CD4-positive, alpha-beta T cell treated with Interleukin-17A for 4 hours (primary cell): Measurements from ENCODE around the gene TEX101.

Source experiments
- DNase-seq: peaks from one replicate; pipeline ENCODE4 v3.0.0-alpha.2; 2020; ENCODE audit warnings: mixed read lengths

The TEX101 gene

DNA sequence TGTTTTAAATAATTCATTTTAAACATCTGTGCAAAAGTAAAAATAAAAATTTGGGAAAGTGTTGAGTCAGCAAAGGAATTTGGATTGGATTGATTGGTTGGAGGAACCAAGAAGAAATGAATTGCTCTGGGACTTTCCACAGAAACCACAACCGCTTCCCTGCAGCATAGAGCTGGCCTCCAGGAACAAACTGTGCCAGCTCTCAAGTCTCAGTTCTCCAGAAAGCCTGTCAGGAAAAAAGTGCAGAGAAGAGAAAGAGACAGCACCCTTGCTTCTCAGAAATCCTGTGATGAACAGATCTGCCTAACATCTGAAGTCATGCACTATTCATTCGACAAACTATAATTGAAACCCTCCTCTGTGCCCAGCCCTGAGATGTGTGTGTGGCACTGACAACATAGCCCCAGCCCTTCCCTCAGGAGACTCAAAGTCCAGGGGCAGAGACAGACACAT lies 35.9 kb downstream of the TEX101 start:
- DNase-seq: no peak

GRCh38 chr19:43452582-43452981 lies 37.9 kb downstream of the TEX101 start:
- DNase-seq: no peak

DNA sequence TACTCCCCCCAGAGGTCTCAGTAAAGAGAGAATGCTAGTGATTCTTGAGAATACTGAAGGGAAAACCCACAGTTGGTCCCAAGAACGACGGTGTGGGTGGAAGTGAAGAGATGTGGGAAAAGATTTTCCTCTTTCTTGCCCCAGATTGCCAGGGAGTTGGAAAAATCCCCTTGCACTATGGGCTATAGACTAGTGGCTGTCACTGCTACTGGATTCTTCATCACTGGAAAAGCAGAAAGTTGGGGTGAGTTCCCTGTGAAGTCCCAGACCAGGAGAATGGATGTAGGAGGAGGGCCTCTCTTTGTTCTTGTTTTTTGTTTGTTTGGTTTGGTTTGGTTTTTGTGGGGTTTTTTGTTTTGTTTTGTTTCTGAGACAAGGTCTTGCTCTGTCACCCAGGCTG lies 39.3 kb downstream of the TEX101 start:
- no peak for DNase-seq

DNA sequence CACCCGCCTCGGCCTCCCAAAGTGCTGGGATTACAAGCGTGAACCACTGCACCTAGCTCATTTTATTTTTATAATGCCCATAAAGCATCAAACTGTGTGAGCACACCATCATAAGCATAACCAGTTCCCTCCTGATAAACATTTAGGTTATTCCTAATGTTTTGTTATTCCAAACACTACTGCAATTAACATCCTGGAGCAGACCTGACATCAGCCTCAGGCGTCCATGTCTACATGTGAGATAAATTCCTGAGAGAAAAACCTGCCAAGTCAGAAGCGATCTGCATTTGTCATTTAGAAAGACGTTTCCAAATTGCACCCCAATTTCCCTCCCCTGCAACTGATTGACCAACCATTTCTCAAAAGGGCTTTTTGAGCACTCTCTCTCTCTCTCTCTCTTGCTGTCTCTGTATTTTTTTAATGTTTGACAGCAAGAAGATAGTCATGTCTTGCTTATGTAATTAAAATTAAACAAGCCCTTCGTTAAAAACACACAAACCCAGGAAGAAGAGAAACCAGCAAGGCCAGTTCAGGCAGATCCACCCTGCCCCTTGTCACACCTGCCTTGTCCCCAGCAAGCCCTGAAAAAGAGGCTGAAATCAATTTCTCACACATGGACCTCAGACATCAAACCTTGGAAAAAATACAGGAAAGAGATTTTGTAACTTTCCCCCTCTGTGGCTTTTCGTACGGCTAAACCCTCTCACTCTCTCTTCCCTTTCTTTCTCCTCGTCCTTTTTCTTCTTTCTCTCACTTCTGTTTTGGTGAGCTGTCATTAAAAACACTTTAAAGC lies 40.8 kb downstream of the TEX101 start:
- no peak for DNase-seq

DNA sequence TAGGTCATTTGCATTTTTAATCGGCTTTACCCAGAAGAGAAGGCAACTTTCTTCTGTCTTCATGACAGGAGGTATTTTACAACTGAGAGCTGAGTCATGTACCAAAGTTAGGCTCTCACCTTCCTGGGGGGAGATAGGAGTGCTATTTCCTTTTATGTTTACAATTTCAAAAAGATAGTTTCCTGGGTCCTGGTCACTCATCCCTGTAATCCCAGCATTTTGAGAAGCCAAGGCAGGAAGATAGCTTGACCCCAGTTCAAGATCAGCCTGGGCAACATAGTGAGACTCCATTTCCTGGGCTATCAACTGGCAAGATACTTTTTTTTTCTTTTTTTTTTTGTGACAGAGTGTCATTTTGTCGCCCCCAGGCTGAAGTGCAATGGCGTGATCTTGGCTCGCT lies 43.1 kb downstream of the TEX101 start:
- no peak for DNase-seq

GRCh38 chr19:43460362-43461016 lies 45.8 kb downstream of the TEX101 start:
- no peak for DNase-seq

DNA sequence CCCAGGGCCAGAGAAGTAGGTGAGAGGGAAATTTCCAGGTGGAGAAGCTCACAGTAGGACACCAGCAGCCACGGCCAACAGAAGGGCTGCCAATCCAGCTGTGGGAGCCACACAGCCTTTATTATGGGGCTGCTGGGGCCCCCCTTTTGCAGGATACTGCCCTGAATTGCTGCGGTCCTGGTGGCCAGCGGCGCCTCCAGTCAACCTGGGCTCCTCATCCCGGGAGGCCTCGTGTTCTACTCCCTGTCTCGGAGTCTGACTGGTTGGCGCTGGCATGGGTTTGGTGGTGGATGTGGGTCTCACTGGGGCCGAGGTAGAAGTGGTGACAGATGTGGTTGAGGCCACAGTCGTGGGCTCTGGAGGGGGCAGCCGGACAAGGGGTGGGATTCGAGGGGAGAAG lies 46.6 kb downstream of the TEX101 start:
- no peak for DNase-seq

DNA sequence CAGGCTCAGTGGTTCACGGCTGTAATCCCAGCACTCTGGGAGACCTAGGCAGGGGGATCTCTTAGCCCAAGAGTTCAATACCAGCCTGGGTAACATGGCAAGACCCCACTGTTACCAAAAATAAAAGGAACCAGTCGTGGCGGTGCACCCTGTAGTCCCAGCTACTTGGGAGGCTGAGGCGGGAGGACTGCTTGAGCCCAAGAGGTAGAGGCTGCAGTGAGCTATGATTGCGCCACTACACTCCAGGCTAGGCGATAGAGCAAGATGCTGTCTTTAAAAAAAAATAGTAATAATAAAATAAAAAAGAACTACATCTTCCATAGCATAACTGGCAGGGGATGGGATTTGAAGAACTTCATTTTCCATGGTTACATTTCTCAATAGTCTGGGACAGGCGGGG lies 47.7 kb downstream of the TEX101 start:
- DNase-seq: no peak

DNA sequence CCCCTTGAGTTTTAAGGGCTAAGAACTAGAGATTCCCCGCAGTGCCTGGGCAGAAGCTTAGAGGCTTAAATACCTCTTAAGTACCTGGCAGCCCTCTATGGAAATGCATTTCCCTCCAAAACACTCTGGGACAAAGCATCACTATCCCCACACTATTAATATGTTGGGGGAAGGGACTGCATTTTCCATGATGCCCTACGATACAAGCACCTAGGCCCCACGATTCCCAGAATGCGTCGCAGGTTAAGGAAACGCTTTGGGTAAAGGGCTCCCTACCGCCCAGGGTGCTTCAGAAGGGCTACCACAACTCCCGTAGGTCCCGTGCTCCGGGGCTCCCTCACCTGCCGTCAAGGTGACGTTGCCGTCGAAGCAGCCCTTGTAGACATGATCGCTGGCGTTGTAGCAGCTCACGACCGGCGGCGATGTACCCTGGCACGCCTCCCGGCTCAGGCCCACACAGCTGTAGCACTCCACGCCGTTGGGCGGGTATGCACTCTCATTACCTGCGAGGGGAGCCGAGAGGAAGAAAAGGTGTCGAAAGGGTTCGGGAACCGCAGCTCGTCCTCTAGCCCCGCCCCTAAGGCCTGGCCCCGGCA lies 48.2 kb downstream of the TEX101 start:
- DNase-seq: no peak

- peak; percentile 100 for DNase-seq
Observed at GRCh38 chr19:43463381-43464133, 48.9 kb downstream of the TEX101 start.

GRCh38 chr19:43464134-43464775 lies 49.6 kb downstream of the TEX101 start:
- DNase-seq: peak; percentile 86

DNA sequence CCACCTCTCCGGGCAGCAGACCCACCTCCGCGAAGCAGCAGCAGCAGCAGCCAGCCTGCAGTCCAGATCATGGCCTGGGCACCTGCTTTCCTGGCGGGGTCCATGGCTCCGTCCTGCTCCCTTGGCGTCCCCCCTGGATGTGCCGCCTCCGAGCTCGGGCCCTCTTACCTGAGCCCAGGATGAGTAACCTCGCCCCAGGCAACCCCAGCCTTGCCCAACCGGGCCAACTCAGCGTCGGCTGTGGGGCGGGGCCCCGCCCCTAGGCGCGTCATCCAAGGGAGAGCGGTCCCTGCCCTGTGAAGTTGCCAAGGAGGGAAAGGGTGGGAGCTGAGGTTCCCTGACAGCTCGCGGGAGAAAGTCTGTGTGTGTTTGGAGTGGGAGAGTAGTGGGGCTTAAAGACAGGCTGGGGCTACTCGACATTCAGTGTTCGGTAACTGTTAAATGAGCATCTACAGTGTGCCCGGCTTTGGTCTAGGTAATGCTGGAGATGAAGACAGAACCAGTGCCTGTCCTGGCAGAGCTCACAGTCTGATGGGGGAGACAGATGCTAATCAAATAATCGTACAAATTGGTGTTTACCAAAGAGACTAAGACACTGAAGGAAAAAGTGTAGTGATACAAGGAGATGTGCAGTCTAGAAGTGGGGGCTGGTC lies 50.9 kb downstream of the TEX101 start, which contains the start of gene LYPD3:
LYPD3 (minus strand) TSS at position 141 of the 653 bp plus-strand sequence; CDS start at position 104, 37 bp downstream.
- peak; percentile 46 for DNase-seq

DNA sequence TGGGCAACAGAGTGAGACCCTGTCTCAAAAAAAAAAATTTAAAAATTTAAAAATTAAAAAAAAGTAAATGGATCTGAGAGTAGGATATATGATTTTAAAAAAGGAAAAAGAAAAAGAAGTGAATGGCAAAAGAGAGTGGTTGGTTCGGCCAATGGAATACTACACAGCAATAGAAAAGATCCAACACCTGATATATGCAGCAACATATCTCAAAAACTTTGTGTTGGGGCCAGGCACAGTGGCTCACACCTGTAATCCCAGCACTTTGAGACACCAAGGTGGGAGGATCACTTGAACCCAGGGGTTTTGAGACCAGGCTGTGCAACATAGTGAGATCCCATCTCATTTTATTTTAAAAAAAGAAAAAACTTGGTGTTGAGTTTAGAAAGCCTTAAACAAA lies 52.1 kb downstream of the TEX101 start:
- no peak for DNase-seq

DNA sequence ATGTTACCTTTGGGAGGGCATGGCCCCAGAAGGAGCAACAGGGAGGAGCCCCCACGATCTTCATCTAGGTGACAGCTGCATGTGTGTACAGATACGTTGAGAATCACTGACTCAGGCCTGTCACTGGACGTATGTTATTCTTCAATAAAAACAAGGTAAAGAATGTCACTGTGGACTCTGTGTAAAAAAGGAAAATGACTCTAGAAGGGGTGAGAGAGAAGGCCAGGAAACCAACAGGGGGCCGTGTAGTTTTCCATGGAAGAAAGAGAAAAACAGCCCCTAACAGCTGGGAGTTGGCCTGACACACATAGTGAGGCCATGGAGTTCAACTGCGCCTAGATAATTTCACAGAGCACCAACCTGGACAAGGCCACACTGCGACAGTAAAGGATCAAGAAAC lies 52.6 kb downstream of the TEX101 start:
- no peak for DNase-seq

GRCh38 chr19:43467730-43468129 lies 53.0 kb downstream of the TEX101 start:
- no peak for DNase-seq
